ENCODE data around the gene TOMM5. TPM values are rescaled to one million over a fixed set of nuclear protein-coding genes. Genes with fewer than 3 reads are reported as not detected.

Gene TOMM5
- total and polyA plus RNA-seq, 7 donors = 69.2 to 173 (median 138) TPM

GRCh38 chr9:37582548-37583157 is 9.7 kb downstream of the TOMM5 start:
- no peaks in the 10 kb centered on the region for H3K27me3 ChIP-seq
- H3K36me3 ChIP-seq = peaks cover 0 to 39% (median 4%) of the 10 kb centered on the region in 4 donors
- intact Hi-C loops (cut with DNase I) = loop anchor here (2.0 to 5.0 kb wide), 2 partner anchors 68 to 200 kb away; partner anchors contain the start of gene FRMPD1
- H3K27ac ChIP-seq = peak overlapping the region in 3 of 4 donors; percentile 75 to 82 (median 77)
- peaks cover 0 to 39% (median 32%) of the 10 kb centered on the region in 4 donors for H3K4me1 ChIP-seq
- no peak overlapping the region for H3K4me3 ChIP-seq
- DNase-seq = no peak
- WGBS, 2 donors = 64 to 79% methylated on average over 6 of the region's 6 CpGs
- H3K9me3 ChIP-seq = no peaks in the 10 kb centered on the region
- TF ChIP-seq EP300 (IDR thresholded peaks at IDR 0.05) (peak in 2 of 4 donors; percentile 20 to 42), POLR2A (IDR thresholded peaks at IDR 0.05) (no peak), CTCF (IDR thresholded peaks at IDR 0.05) (peak; percentile 52 to 78 (median 68)), POLR2AphosphoS5 (IDR thresholded peaks at IDR 0.05) (peak; percentile 38 to 75 (median 68))

- DNase-seq = peak; percentile 88
- peak within 1 kb of the TSS; percentile 59 to 90 (median 75) for H3K4me3 ChIP-seq
- peak in 1 of 2 donors; percentile 32 for TF ChIP-seq POLR2A (IDR thresholded peaks at IDR 0.05)
- TF ChIP-seq POLR2AphosphoS5 (IDR thresholded peaks at IDR 0.05) = peak; percentile 66 to 76 (median 70)
- TF ChIP-seq EP300 (IDR thresholded peaks at IDR 0.05) = peak in 1 of 4 donors; percentile 6
- TF ChIP-seq CTCF (IDR thresholded peaks at IDR 0.05) = no peak
- WGBS, 2 donors = 0 to 1% methylated on average over 81 of the region's 81 CpGs
- intact Hi-C loops (cut with DNase I) = loop anchor here (2.0 to 10.0 kb wide), 3 partner anchors 17 to 489 kb away; partner anchors contain the start of genes SHB, SLC25A51 and TOMM5
- no peaks in the 10 kb centered on the region for H3K36me3 ChIP-seq
- H3K9me3 ChIP-seq = no peaks in the 10 kb centered on the region
- H3K27me3 ChIP-seq = no peaks in the 10 kb centered on the region
- H3K4me1 ChIP-seq = peaks cover 0 to 37% (median 29%) of the 10 kb centered on the region in 4 donors
- H3K27ac ChIP-seq = peak within 1 kb of the TSS; percentile 85 to 97 (median 96)
These were observed 16.3 kb downstream of the TOMM5 start, which contains the start of gene FBXO10 for GRCh38 chr9:37575921-37576721. Gene FBXO10 (minus strand): TSS chr9:37576380. CDS start chr9:37541768, 34,612 bp downstream.

- no peak for TF ChIP-seq POLR2AphosphoS5 (IDR thresholded peaks at IDR 0.05)
- no peak for TF ChIP-seq POLR2A (IDR thresholded peaks at IDR 0.05)
- TF ChIP-seq CTCF (IDR thresholded peaks at IDR 0.05) = no peak
- TF ChIP-seq EP300 (IDR thresholded peaks at IDR 0.05) = no peak
- H3K4me1 ChIP-seq = peaks cover 0 to 37% (median 29%) of the 10 kb centered on the region in 4 donors
- 10 to 12% methylated on average over 5 of the region's 5 CpGs for WGBS, 2 donors
- H3K4me3 ChIP-seq = peak overlapping the region; percentile 59 to 90 (median 75)
- peak overlapping the region; percentile 85 to 97 (median 96) for H3K27ac ChIP-seq
- intact Hi-C loops (cut with DNase I) = loop anchor here (10.0 kb wide), 2 partner anchors 329 to 489 kb away; partner anchors contain the start of genes SHB and SLC25A51
- H3K9me3 ChIP-seq = no peaks in the 10 kb centered on the region
- no peaks in the 10 kb centered on the region for H3K36me3 ChIP-seq
- DNase-seq = no peak
- H3K27me3 ChIP-seq = no peaks in the 10 kb centered on the region
These were observed 16.9 kb downstream of the TOMM5 start for GRCh38 chr9:37575511-37575914.

- Histone ChIP-seq H3K9me3 (no peaks in the 10 kb centered on the region), H3K4me3 (peak overlapping the region; percentile 59 to 90 (median 75)), H3K4me1 (peaks cover 0 to 37% (median 29%) of the 10 kb centered on the region in 4 donors), H3K36me3 (no peaks in the 10 kb centered on the region), H3K27ac (peak overlapping the region; percentile 85 to 97 (median 96)), H3K27me3 (no peaks in the 10 kb centered on the region)
- intact Hi-C loops (cut with DNase I) = loop anchor here (10.0 kb wide), 2 partner anchors 330 to 490 kb away; partner anchors contain the start of genes SHB and SLC25A51
- TF ChIP-seq EP300 (IDR thresholded peaks at IDR 0.05) (no peak), CTCF (IDR thresholded peaks at IDR 0.05) (no peak), POLR2A (IDR thresholded peaks at IDR 0.05) (no peak), POLR2AphosphoS5 (IDR thresholded peaks at IDR 0.05) (no peak)
- 57 to 69% methylated on average over 5 of the region's 5 CpGs for WGBS, 2 donors
- no peak for DNase-seq
These were observed 17.4 kb downstream of the TOMM5 start for GRCh38 chr9:37575001-37575400.

All from sigmoid colon (tissue), 7 donors.